Memory B cell (primary cell): ENCODE results near the gene GRID2.
A peak's percentile ranks its signal among the peaks of the same experiment; 100 is the strongest.
"Not testable (repeated sequence)": the region's sequence is repeated elsewhere in the genome, so short reads cannot be mapped to it uniquely, and the experiment has no call there.

Source experiments
- ATAC-seq: fragments of 150-1000 bp; cut with Tn5 transposase; 2 replicates; pipeline ENCODE4 v1.10.0; 2021; ENCODE audit warnings: low read depth, mild to moderate bottlenecking, moderate library complexity
- DNase-seq, 2 donors: peaks; one replicate each; pipeline ENCODE4 v3.0.0; 2022; ENCODE audit warnings: low spot score in 2 of 2
- H3K27ac Mint-ChIP-seq: one replicate; pipeline ENCODE4 v1.8.0; 2022; ENCODE audit warnings: mild to moderate bottlenecking, moderate library complexity, mixed read lengths
- H3K27me3 Mint-ChIP-seq: one replicate; pipeline ENCODE4 v1.8.0; 2022; ENCODE audit warnings: mixed read lengths
- H3K36me3 Mint-ChIP-seq: one replicate; pipeline ENCODE4 v1.8.0; 2022; ENCODE audit warnings: mild to moderate bottlenecking, mixed read lengths
- H3K4me1 Mint-ChIP-seq: one replicate; pipeline ENCODE4 v1.8.0; 2022; ENCODE audit warnings: mixed read lengths
- H3K4me3 Mint-ChIP-seq: one replicate; pipeline ENCODE4 v1.8.0; 2022; ENCODE audit warnings: mild to moderate bottlenecking, moderate library complexity, mixed read lengths
- H3K9me3 Mint-ChIP-seq: one replicate; pipeline ENCODE4 v1.8.0; 2022; ENCODE audit warnings: mixed read lengths

The GRID2 gene

GRCh38 chr4:92334716-92335350, 31.1 kb downstream of the GRID2 start:
- no peak overlapping the region for H3K27ac Mint-ChIP-seq
- DNase-seq (no peak), ATAC-seq (no peak)
- no peaks in the 10 kb centered on the region for H3K36me3 Mint-ChIP-seq
- H3K27me3 Mint-ChIP-seq = no peaks in the 10 kb centered on the region
- H3K9me3 Mint-ChIP-seq = no peaks in the 10 kb centered on the region
- no peaks in the 10 kb centered on the region for H3K4me1 Mint-ChIP-seq
- no peak overlapping the region for H3K4me3 Mint-ChIP-seq

- H3K4me1 Mint-ChIP-seq = no peaks in the 10 kb centered on the region
- ATAC-seq (no peak), DNase-seq (no peak)
- no peaks in the 10 kb centered on the region for H3K27me3 Mint-ChIP-seq
- H3K4me3 Mint-ChIP-seq = no peak overlapping the region
- peaks cover 1% of the 10 kb centered on the region for H3K9me3 Mint-ChIP-seq
- H3K36me3 Mint-ChIP-seq = no peaks in the 10 kb centered on the region
- H3K27ac Mint-ChIP-seq = no peak overlapping the region
Observed at GRCh38 chr4:92339676-92340075, 35.9 kb downstream of the GRID2 start.

- Mint-ChIP-seq H3K4me3 (no peak overlapping the region), H3K4me1 (no peaks in the 10 kb centered on the region), H3K36me3 (no peaks in the 10 kb centered on the region), H3K27me3 (no peaks in the 10 kb centered on the region), H3K27ac (no peak overlapping the region), H3K9me3 (peaks cover 1% of the 10 kb centered on the region)
- no peak for ATAC-seq
- no peak for DNase-seq
Observed at GRCh38 chr4:92344216-92344615, 40.5 kb downstream of the GRID2 start.

- DNase-seq (no peak), ATAC-seq (no peak)
- H3K4me1 Mint-ChIP-seq = no peaks in the 10 kb centered on the region
- no peaks in the 10 kb centered on the region for H3K27me3 Mint-ChIP-seq
- no peak overlapping the region for H3K4me3 Mint-ChIP-seq
- H3K9me3 Mint-ChIP-seq = no peaks in the 10 kb centered on the region
- no peaks in the 10 kb centered on the region for H3K36me3 Mint-ChIP-seq
- no peak overlapping the region for H3K27ac Mint-ChIP-seq
Observed at GRCh38 chr4:92346289-92346688, 42.5 kb downstream of the GRID2 start.

- ATAC-seq = no peak
- H3K4me1 Mint-ChIP-seq = no peaks in the 10 kb centered on the region
- no peaks in the 10 kb centered on the region for H3K36me3 Mint-ChIP-seq
Observed at GRCh38 chr4:92357966-92358365, 54.2 kb downstream of the GRID2 start.

GRCh38 chr4:92359491-92359890, 55.7 kb downstream of the GRID2 start:
- H3K36me3 Mint-ChIP-seq = no peaks in the 10 kb centered on the region
- no peaks in the 10 kb centered on the region for H3K9me3 Mint-ChIP-seq
- no peaks in the 10 kb centered on the region for H3K27me3 Mint-ChIP-seq
- DNase-seq (no peak), ATAC-seq (no peak)
- H3K4me3 Mint-ChIP-seq = no peak overlapping the region
- no peak overlapping the region for H3K27ac Mint-ChIP-seq
- H3K4me1 Mint-ChIP-seq = no peaks in the 10 kb centered on the region

More at GRCh38 chr4:92357966-92358365, 54.2 kb downstream of the GRID2 start:
- Mint-ChIP-seq H3K27ac (no peak overlapping the region), H3K27me3 (no peaks in the 10 kb centered on the region), H3K4me3 (no peak overlapping the region), H3K9me3 (no peaks in the 10 kb centered on the region)
- DNase-seq = no peak

- Mint-ChIP-seq H3K27ac (no peak overlapping the region), H3K4me3 (no peak overlapping the region), H3K27me3 (no peaks in the 10 kb centered on the region), H3K36me3 (no peaks in the 10 kb centered on the region), H3K4me1 (no peaks in the 10 kb centered on the region), H3K9me3 (no peaks in the 10 kb centered on the region)
- ATAC-seq (no peak), DNase-seq (no peak)
Observed at GRCh38 chr4:92362028-92362427, 58.3 kb downstream of the GRID2 start.

GRCh38 chr4:92368653-92369052, 64.9 kb downstream of the GRID2 start:
- no peaks in the 10 kb centered on the region for H3K36me3 Mint-ChIP-seq
- no peaks in the 10 kb centered on the region for H3K4me1 Mint-ChIP-seq
- no peaks in the 10 kb centered on the region for H3K27me3 Mint-ChIP-seq
- H3K9me3 Mint-ChIP-seq = peaks cover 2% of the 10 kb centered on the region
- ATAC-seq (no peak), DNase-seq (no peak)
- no peak overlapping the region for H3K27ac Mint-ChIP-seq
- H3K4me3 Mint-ChIP-seq = no peak overlapping the region

- no peak for ATAC-seq
- peaks cover 5% of the 10 kb centered on the region for H3K9me3 Mint-ChIP-seq
- H3K4me3 Mint-ChIP-seq = no peak overlapping the region
- no peaks in the 10 kb centered on the region for H3K36me3 Mint-ChIP-seq
- H3K4me1 Mint-ChIP-seq = no peaks in the 10 kb centered on the region
- no peak for DNase-seq
- H3K27me3 Mint-ChIP-seq = no peaks in the 10 kb centered on the region
- no peak overlapping the region for H3K27ac Mint-ChIP-seq
Observed at GRCh38 chr4:92381616-92382015, 77.8 kb downstream of the GRID2 start.

GRCh38 chr4:92382128-92382527, 78.4 kb downstream of the GRID2 start:
- DNase-seq = no peak

GRCh38 chr4:92387459-92388069, 83.8 kb downstream of the GRID2 start:
- Mint-ChIP-seq H3K9me3 (no peaks in the 10 kb centered on the region), H3K4me3 (no peak overlapping the region), H3K4me1 (no peaks in the 10 kb centered on the region), H3K27ac (no peak overlapping the region), H3K36me3 (no peaks in the 10 kb centered on the region), H3K27me3 (no peaks in the 10 kb centered on the region)
- DNase-seq = peak in 1 of 2 donors; percentile 3
- no peak for ATAC-seq

More at GRCh38 chr4:92382128-92382527, 78.4 kb downstream of the GRID2 start:
- Mint-ChIP-seq H3K36me3 (no peaks in the 10 kb centered on the region), H3K4me1 (no peaks in the 10 kb centered on the region), H3K27me3 (no peaks in the 10 kb centered on the region), H3K4me3 (no peak overlapping the region), H3K9me3 (peaks cover 4% of the 10 kb centered on the region), H3K27ac (no peak overlapping the region)
- ATAC-seq = no peak

- no peak for ATAC-seq
- Mint-ChIP-seq H3K4me1 (no peaks in the 10 kb centered on the region), H3K36me3 (no peaks in the 10 kb centered on the region), H3K27me3 (no peaks in the 10 kb centered on the region), H3K9me3 (peaks cover 2% of the 10 kb centered on the region), H3K4me3 (no peak overlapping the region), H3K27ac (no peak overlapping the region)
- DNase-seq = no peak
Observed at GRCh38 chr4:92399032-92399431, 95.3 kb downstream of the GRID2 start.

- not testable (repeated sequence) for H3K4me3 Mint-ChIP-seq, H3K27ac Mint-ChIP-seq, H3K9me3 Mint-ChIP-seq, ATAC-seq, H3K36me3 Mint-ChIP-seq, H3K27me3 Mint-ChIP-seq, H3K4me1 Mint-ChIP-seq, DNase-seq
Observed at GRCh38 chr4:92403525-92403924, 99.8 kb downstream of the GRID2 start.

- Mint-ChIP-seq H3K4me3 (no peak overlapping the region), H3K27me3 (no peaks in the 10 kb centered on the region), H3K36me3 (no peaks in the 10 kb centered on the region), H3K4me1 (no peaks in the 10 kb centered on the region), H3K9me3 (peaks cover 1% of the 10 kb centered on the region), H3K27ac (no peak overlapping the region)
- DNase-seq = no peak
- no peak for ATAC-seq
Observed at GRCh38 chr4:92406488-92406887, 102.7 kb downstream of the GRID2 start.

- H3K27ac Mint-ChIP-seq = no peak overlapping the region
- no peaks in the 10 kb centered on the region for H3K4me1 Mint-ChIP-seq
- no peaks in the 10 kb centered on the region for H3K27me3 Mint-ChIP-seq
- H3K4me3 Mint-ChIP-seq = no peak overlapping the region
- no peaks in the 10 kb centered on the region for H3K36me3 Mint-ChIP-seq
- H3K9me3 Mint-ChIP-seq = no peaks in the 10 kb centered on the region
- ATAC-seq (no peak), DNase-seq (no peak)
Observed at GRCh38 chr4:92421920-92422319, 118.2 kb downstream of the GRID2 start.
